Osteocyte (in vitro differentiated cells): ENCODE measurements around the gene LEKR1. TPM values are rescaled to one million over a fixed set of nuclear protein-coding genes. Genes with fewer than 3 reads are reported as not detected.
"Not testable (repeated sequence)": the region's sequence is repeated elsewhere in the genome, so short reads cannot be mapped to it uniquely, and the experiment has no call there.

ENCODE experiments used
- DNase-seq: peaks from one replicate; pipeline ENCODE4 v3.0.0; 2021; ENCODE audit warnings: mixed read lengths; ENCODE audit not compliant: unreplicated experiment; ENCODE audit errors: extremely low spot score
- H3K27ac Mint-ChIP-seq: one replicate; pipeline ENCODE4 v1.8.0; 2021; ENCODE audit warnings: mild to moderate bottlenecking, mixed read lengths; ENCODE audit not compliant: unreplicated experiment
- H3K27me3 Mint-ChIP-seq: one replicate; pipeline ENCODE4 v1.8.0; 2021; ENCODE audit warnings: mixed read lengths; ENCODE audit not compliant: unreplicated experiment
- H3K36me3 Mint-ChIP-seq: one replicate; pipeline ENCODE4 v1.8.0; 2021; ENCODE audit warnings: mixed read lengths; ENCODE audit not compliant: unreplicated experiment
- H3K4me1 Mint-ChIP-seq: one replicate; pipeline ENCODE4 v1.8.0; 2021; ENCODE audit warnings: mixed read lengths; ENCODE audit not compliant: unreplicated experiment
- H3K4me3 Mint-ChIP-seq: one replicate; pipeline ENCODE4 v1.8.0; 2021; ENCODE audit warnings: mild to moderate bottlenecking, moderate library complexity, mixed read lengths; ENCODE audit not compliant: unreplicated experiment
- H3K9me3 Mint-ChIP-seq: one replicate; pipeline ENCODE4 v1.8.0; 2021; ENCODE audit warnings: mixed read lengths; ENCODE audit not compliant: unreplicated experiment
- total RNA-seq: library from RNA; stranded (reverse); gene quantifications from 2 replicates; pipeline ENCODE4 v1.2.1, GENCODE V29; 2021
- TF ChIP-seq, protein P1 (sequence below): fragments of 200-600 bp; sonication (generic); IDR thresholded peaks from 2 replicates; pipeline ENCODE4 v1.5.0; 2021; ENCODE audit warnings: antibody characterized with exemption, mild to moderate bottlenecking, moderate library complexity

The LEKR1 gene
- total RNA-seq, 1 donor from 2014 or later: 1.0 TPM

GRCh38 chr3:156819842-156820691 lies 6.1 kb upstream of the LEKR1 start:
- TF ChIP-seq, protein P1, sequence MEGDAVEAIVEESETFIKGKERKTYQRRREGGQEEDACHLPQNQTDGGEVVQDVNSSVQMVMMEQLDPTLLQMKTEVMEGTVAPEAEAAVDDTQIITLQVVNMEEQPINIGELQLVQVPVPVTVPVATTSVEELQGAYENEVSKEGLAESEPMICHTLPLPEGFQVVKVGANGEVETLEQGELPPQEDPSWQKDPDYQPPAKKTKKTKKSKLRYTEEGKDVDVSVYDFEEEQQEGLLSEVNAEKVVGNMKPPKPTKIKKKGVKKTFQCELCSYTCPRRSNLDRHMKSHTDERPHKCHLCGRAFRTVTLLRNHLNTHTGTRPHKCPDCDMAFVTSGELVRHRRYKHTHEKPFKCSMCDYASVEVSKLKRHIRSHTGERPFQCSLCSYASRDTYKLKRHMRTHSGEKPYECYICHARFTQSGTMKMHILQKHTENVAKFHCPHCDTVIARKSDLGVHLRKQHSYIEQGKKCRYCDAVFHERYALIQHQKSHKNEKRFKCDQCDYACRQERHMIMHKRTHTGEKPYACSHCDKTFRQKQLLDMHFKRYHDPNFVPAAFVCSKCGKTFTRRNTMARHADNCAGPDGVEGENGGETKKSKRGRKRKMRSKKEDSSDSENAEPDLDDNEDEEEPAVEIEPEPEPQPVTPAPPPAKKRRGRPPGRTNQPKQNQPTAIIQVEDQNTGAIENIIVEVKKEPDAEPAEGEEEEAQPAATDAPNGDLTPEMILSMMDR: no peak
- Mint-ChIP-seq H3K27me3 (no peaks in the 10 kb centered on the region), H3K9me3 (no peaks in the 10 kb centered on the region), H3K4me1 (peaks cover 61% of the 10 kb centered on the region), H3K4me3 (no peak overlapping the region), H3K27ac (peak overlapping the region; percentile 98), H3K36me3 (no peaks in the 10 kb centered on the region)
- DNase-seq: no peak

- Mint-ChIP-seq H3K27me3 (no peaks in the 10 kb centered on the region), H3K36me3 (no peaks in the 10 kb centered on the region), H3K27ac (peak overlapping the region; percentile 98), H3K4me3 (no peak overlapping the region), H3K4me1 (peaks cover 57% of the 10 kb centered on the region), H3K9me3 (no peaks in the 10 kb centered on the region)
- no peak for DNase-seq
- TF ChIP-seq, protein P1: no peak
These were observed 5.5 kb upstream of the LEKR1 start for GRCh38 chr3:156820692-156821080.

- DNase-seq, H3K27me3 Mint-ChIP-seq, H3K4me3 Mint-ChIP-seq, H3K9me3 Mint-ChIP-seq, H3K36me3 Mint-ChIP-seq, H3K27ac Mint-ChIP-seq: not testable (repeated sequence)
- H3K4me1 Mint-ChIP-seq: peaks cover 52% of the 10 kb centered on the region
These were observed 3.4 kb upstream of the LEKR1 start for GRCh38 chr3:156822626-156823260.

GRCh38 chr3:156825795-156826143 lies 384 bp upstream of the LEKR1 start:
- TF ChIP-seq, protein P1: no peak
- Mint-ChIP-seq H3K27me3 (no peaks in the 10 kb centered on the region), H3K4me1 (peaks cover 25% of the 10 kb centered on the region), H3K4me3 (peak overlapping the region; percentile 74), H3K9me3 (peaks cover 5% of the 10 kb centered on the region), H3K36me3 (no peaks in the 10 kb centered on the region), H3K27ac (peak overlapping the region; percentile 92)
- no peak for DNase-seq

GRCh38 chr3:156826896-156827882 lies 1.0 kb downstream of the LEKR1 start:
- Mint-ChIP-seq H3K9me3 (peaks cover 8% of the 10 kb centered on the region), H3K27ac (peak overlapping the region; percentile 92), H3K4me3 (peak overlapping the region; percentile 74), H3K27me3 (no peaks in the 10 kb centered on the region), H3K36me3 (peaks cover 2% of the 10 kb centered on the region), H3K4me1 (peaks cover 17% of the 10 kb centered on the region)
- TF ChIP-seq, protein P1: no peak
- no peak for DNase-seq
